Smooth muscle cell of the pulmonary artery (primary cell): ENCODE data around the gene KIT. TPM values are rescaled to one million over a fixed set of nuclear protein-coding genes. Genes with fewer than 3 reads are reported as not detected.

Experiments
- total RNA-seq: library from RNA; depleted of rRNA; stranded (reverse); fragments of >200 nt; gene quantifications from 2 replicates; pipeline ENCODE4 v1.2.3, GENCODE V29; 2014

Gene KIT
- 1.2 and 2.7 TPM in 2 replicates for total RNA-seq

GRCh38 chr4:54657551-54658251 is at the start of gene KIT:
KIT (plus strand) TSS chr4:54657957; CDS start chr4:54658015, 58 bp downstream.

